CD14-positive monocyte (primary cell): Measurements from ENCODE around the gene OR5C1. TPM values are rescaled to one million over a fixed set of nuclear protein-coding genes. Genes with fewer than 3 reads are reported as not detected.

Experiments used
- DNase-seq, 3 donors: peaks; one replicate each; pipeline ENCODE4 v3.0.0-alpha.2; 2011 to 2022
- H2AFZ ChIP-seq: 2 replicates; pipeline ENCODE4 v1.6.0; 2012; ENCODE audit warnings: mild to moderate bottlenecking, low read depth, low read length, inconsistent platforms; ENCODE audit not compliant: insufficient read depth, poor library complexity, severe bottlenecking
- H3K27ac ChIP-seq, 2 donors: 1 replicate in 1 of 2; 2 replicates in 1 of 2; pipeline ENCODE4 v1.5.1; 2012 to 2013; ENCODE audit warnings: low read length in 2 of 2, control low read depth in 1 of 2, inconsistent platforms in 1 of 2, low read depth in 1 of 2, mild to moderate bottlenecking in 1 of 2
- H3K27me3 ChIP-seq, 2 donors: one replicate each; pipeline versions ENCODE4 v1.6.0 to v1.6.1; 2011 to 2013; ENCODE audit warnings: low read length in 2 of 2; ENCODE audit not compliant: control insufficient read depth in 2 of 2, insufficient read depth in 2 of 2
- H3K36me3 ChIP-seq, 2 donors: replicated peaks in 1 of 2; 1 replicate in 1 of 2; 2 replicates in 1 of 2; pipeline versions ENCODE4 v1.5.1 to v1.6.1; 2012 to 2013; ENCODE audit warnings: low read length in 2 of 2, control low read depth in 1 of 2, inconsistent platforms in 1 of 2, mild to moderate bottlenecking in 1 of 2; ENCODE audit not compliant: insufficient read depth in 2 of 2, control insufficient read depth in 1 of 2
- H3K4me1 ChIP-seq, 2 donors: 1 replicate in 1 of 2; 2 replicates in 1 of 2; pipeline versions ENCODE4 v1.5.1 to v1.6.1; 2012 to 2013; ENCODE audit warnings: low read length in 2 of 2, control low read depth in 1 of 2, inconsistent platforms in 1 of 2, mild to moderate bottlenecking in 1 of 2, moderate library complexity in 1 of 2; ENCODE audit not compliant: insufficient read depth in 2 of 2, control insufficient read depth in 1 of 2
- H3K4me2 ChIP-seq: replicated peaks from 2 replicates; pipeline ENCODE3; 2012; ENCODE audit warnings: low read length, moderate library complexity, mild to moderate bottlenecking; ENCODE audit not compliant: poor library complexity, severe bottlenecking; ENCODE audit errors: extremely low read depth
- H3K4me3 ChIP-seq, 3 experiments: fragments of 200-600 bp in 1 of 3; sonication (generic) in 1 of 3; replicated peaks in 1 of 3; 1 replicate in 2 of 3; 2 replicates in 1 of 3; pipeline ENCODE4 v1.5.1; 2011 to 2013; ENCODE audit warnings: low read length in 3 of 3, mild to moderate bottlenecking in 3 of 3, control low read depth in 2 of 3, low read depth in 2 of 3, inconsistent platforms in 1 of 3, moderate library complexity in 1 of 3
- H3K79me2 ChIP-seq: 2 replicates; pipeline ENCODE4 v1.6.0; 2012; ENCODE audit warnings: mild to moderate bottlenecking, control low read depth, inconsistent platforms, low read length, moderate library complexity; ENCODE audit not compliant: insufficient read depth
- H3K9ac ChIP-seq: 2 replicates; pipeline ENCODE4 v1.6.0; 2017; ENCODE audit warnings: low read length, mild to moderate bottlenecking; ENCODE audit not compliant: insufficient read depth, poor library complexity, severe bottlenecking
- H3K9me3 ChIP-seq, 2 donors: replicated peaks in 1 of 2; 1 replicate in 1 of 2; 2 replicates in 1 of 2; pipeline versions ENCODE4 v1.5.1 to v1.6.1; 2012 to 2013; ENCODE audit warnings: low read length in 2 of 2, control low read depth in 1 of 2; ENCODE audit not compliant: control insufficient read depth in 1 of 2, insufficient read depth in 1 of 2
- H4K20me1 ChIP-seq: 2 replicates; pipeline ENCODE4 v1.6.0; 2012; ENCODE audit warnings: mild to moderate bottlenecking, low read length, control low read depth, moderate library complexity; ENCODE audit not compliant: insufficient read depth
- H3K27ac Mint-ChIP-seq, 7 donors: one replicate each; pipeline ENCODE4 v1.8.0; 2020; ENCODE audit warnings: mild to moderate bottlenecking in 7 of 7, mixed read lengths in 7 of 7, moderate library complexity in 6 of 7, inconsistent platforms in 2 of 7
- H3K27me3 Mint-ChIP-seq, 3 donors: one replicate each; pipeline ENCODE4 v1.8.0; 2021 to 2022; ENCODE audit warnings: low read depth in 3 of 3, mild to moderate bottlenecking in 3 of 3, mixed read lengths in 3 of 3, moderate library complexity in 3 of 3, inconsistent platforms in 1 of 3
- H3K36me3 Mint-ChIP-seq, 2 donors: one replicate each; pipeline ENCODE4 v1.8.0; 2020; ENCODE audit warnings: mixed read lengths in 2 of 2, inconsistent platforms in 1 of 2, mild to moderate bottlenecking in 1 of 2
- H3K4me1 Mint-ChIP-seq: one replicate; pipeline ENCODE4 v1.8.0; 2020; ENCODE audit warnings: mild to moderate bottlenecking, mixed read lengths
- H3K4me3 Mint-ChIP-seq, 2 donors: one replicate each; pipeline ENCODE4 v1.8.0; 2020; ENCODE audit warnings: mild to moderate bottlenecking in 2 of 2, mixed read lengths in 2 of 2, moderate library complexity in 1 of 2
- H3K9me3 Mint-ChIP-seq, 7 donors: one replicate each; pipeline ENCODE4 v1.8.0; 2020 to 2022; ENCODE audit warnings: mixed read lengths in 7 of 7, mild to moderate bottlenecking in 6 of 7, moderate library complexity in 6 of 7, inconsistent platforms in 2 of 7
- WGBS: methylation state at CpG from one replicate; pipeline ENCODE4 v1.1.5; 2013; ENCODE audit warnings: missing lambda C conversion rate; ENCODE audit not compliant: insufficient coverage; 5-methylcytosine and 5-hydroxymethylcytosine counted together
- intact Hi-C, 2 donors: fragments of 100-400 bp; cut with micrococcal nuclease; formaldehyde crosslinking; loops; one replicate each; pipeline versions ENCODE4 v1.15.0 to v1.15.1; 2023
- polyA minus RNA-seq: library from RNA; depleted of rRNA, polyadenylated mRNA; stranded (reverse); fragments of >200 nt; gene quantifications from 2 replicates; pipeline ENCODE4 v1.2.3, GENCODE V29; 2012
- polyA plus RNA-seq, 3 donors: library from polyadenylated mRNA; depleted of rRNA in 1 of 3; unstranded in 2 of 3; stranded (reverse) in 1 of 3; fragments of 300-500 nt in 2 of 3; fragments of >200 nt in 1 of 3; fragmentation: Illumina TruSeq in 2 of 3; gene quantifications; 1 replicate in 2 of 3; 2 replicates in 1 of 3; pipeline ENCODE4 v1.2.3, GENCODE V29; 2012 to 2021
- total RNA-seq, 12 experiments: library from RNA in 1 of 12; stranded (reverse) in 1 of 12; fragments of 120-200 nt in 1 of 12; gene quantifications; one replicate each; pipeline ENCODE4 v1.2.4 and lab custom pipeline; 2013 to 2026; ENCODE audit warnings: mixed read lengths in 6 of 12, inconsistent platforms in 1 of 12
- TF ChIP-seq, protein P1 (sequence below): fragments of 200-600 bp; IDR thresholded peaks from one replicate; pipeline ENCODE4 v1.8.0; 2022; ENCODE audit warnings: antibody characterized with exemption, mild to moderate bottlenecking

OR5C1 gene
- total RNA-seq (2013) = not detected
- not detected for polyA plus RNA-seq
- polyA minus RNA-seq = not detected in 2 replicates
- 0 to 0.12 (median 0) reads per million in 11 experiments for total RNA-seq (lab: John Stamatoyannopoulos, UW)

DNA sequence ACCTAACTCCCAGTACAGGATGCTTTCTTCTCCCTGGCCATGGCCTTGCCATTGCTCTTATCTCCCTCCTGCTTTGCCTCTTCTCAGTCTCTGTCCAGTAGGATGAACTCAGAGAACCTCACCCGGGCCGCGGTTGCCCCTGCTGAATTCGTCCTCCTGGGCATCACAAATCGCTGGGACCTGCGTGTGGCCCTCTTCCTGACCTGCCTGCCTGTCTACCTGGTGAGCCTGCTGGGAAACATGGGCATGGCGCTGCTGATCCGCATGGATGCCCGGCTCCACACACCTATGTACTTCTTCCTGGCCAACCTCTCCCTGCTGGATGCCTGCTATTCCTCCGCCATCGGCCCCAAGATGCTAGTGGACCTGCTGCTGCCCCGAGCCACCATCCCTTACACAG, at the start of gene OR5C1:
Gene OR5C1, plus strand, starts transcription at position 103 of the 400 bp plus-strand sequence. Its CDS starts 0 bp downstream, at position 103.
- H3K36me3 ChIP-seq = no peaks in the 10 kb centered on the region
- Mint-ChIP-seq H3K4me1 (no peaks in the 10 kb centered on the region), H3K27ac (peak within 1 kb of the TSS in 1 of 7 donors; percentile 13), H3K27me3 (peaks cover 0 to 6% (median 2%) of the 10 kb centered on the region in 3 donors), H3K9me3 (peaks cover 0 to 4% (median 0%) of the 10 kb centered on the region in 7 donors), H3K36me3 (no peaks in the 10 kb centered on the region), H3K4me3 (no peak within 1 kb of the TSS)
- intact Hi-C loops = no loop called here
- H3K79me2 ChIP-seq = no peaks in the 10 kb centered on the region
- H3K9me3 ChIP-seq = no peaks in the 10 kb centered on the region
- 93% methylated on average over 12 of the region's 12 CpGs for WGBS
- no peaks in the 10 kb centered on the region for H3K27me3 ChIP-seq
- TF ChIP-seq, protein P1, sequence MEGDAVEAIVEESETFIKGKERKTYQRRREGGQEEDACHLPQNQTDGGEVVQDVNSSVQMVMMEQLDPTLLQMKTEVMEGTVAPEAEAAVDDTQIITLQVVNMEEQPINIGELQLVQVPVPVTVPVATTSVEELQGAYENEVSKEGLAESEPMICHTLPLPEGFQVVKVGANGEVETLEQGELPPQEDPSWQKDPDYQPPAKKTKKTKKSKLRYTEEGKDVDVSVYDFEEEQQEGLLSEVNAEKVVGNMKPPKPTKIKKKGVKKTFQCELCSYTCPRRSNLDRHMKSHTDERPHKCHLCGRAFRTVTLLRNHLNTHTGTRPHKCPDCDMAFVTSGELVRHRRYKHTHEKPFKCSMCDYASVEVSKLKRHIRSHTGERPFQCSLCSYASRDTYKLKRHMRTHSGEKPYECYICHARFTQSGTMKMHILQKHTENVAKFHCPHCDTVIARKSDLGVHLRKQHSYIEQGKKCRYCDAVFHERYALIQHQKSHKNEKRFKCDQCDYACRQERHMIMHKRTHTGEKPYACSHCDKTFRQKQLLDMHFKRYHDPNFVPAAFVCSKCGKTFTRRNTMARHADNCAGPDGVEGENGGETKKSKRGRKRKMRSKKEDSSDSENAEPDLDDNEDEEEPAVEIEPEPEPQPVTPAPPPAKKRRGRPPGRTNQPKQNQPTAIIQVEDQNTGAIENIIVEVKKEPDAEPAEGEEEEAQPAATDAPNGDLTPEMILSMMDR = no peak
- H3K4me1 ChIP-seq = no peaks in the 10 kb centered on the region
- DNase-seq = no peak
- no peak within 1 kb of the TSS for H3K27ac ChIP-seq
- H3K4me3 ChIP-seq = no peak within 1 kb of the TSS
- H2AFZ ChIP-seq = no peak within 1 kb of the TSS
- H4K20me1 ChIP-seq = no peaks in the 10 kb centered on the region
- H3K4me2 ChIP-seq = no peak within 1 kb of the TSS
- H3K9ac ChIP-seq = no peak within 1 kb of the TSS

DNA sequence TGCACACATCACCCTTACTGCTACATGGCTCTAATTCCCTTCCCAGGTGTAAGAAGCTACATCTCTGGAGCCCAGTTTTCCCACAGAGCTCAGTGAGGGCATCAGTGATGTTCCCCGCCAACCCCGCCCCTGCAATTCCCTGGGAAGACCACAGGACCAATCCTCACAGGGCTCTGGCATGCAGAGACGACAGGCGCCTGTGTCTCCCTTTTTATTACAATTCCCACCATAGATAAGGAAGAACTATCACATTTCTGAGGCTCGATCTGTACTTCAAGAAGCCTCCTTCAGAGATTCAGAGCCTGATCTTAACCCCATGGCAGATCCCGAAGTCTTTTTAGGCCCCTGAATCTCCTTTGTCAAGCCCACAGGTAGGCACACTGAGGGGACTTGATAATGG, 46.7 kb upstream of the OR5C1 start, which contains the start of gene OR1L6:
Gene OR1L6, plus strand, starts transcription at position 301 of the 400 bp plus-strand sequence. CDS start 7,545 bp downstream, outside the sequence.
- TF ChIP-seq, protein P1 = no peak
- Histone ChIP-seq H3K4me1 (no peaks in the 10 kb centered on the region), H4K20me1 (no peaks in the 10 kb centered on the region), H3K36me3 (no peaks in the 10 kb centered on the region), H3K27me3 (no peaks in the 10 kb centered on the region), H3K9me3 (peaks cover 0 to 3% of the 10 kb centered on the region in 2 donors), H3K79me2 (no peaks in the 10 kb centered on the region), H3K27ac (no peak within 1 kb of the TSS), H2AFZ (no peak within 1 kb of the TSS), H3K4me2 (no peak within 1 kb of the TSS), H3K4me3 (no peak within 1 kb of the TSS), H3K9ac (no peak within 1 kb of the TSS)
- WGBS = 75% methylated on average over 4 of the region's 6 CpGs
- intact Hi-C loops = no loop called here
- H3K27me3 Mint-ChIP-seq = peaks cover 0 to 2% (median 1%) of the 10 kb centered on the region in 3 donors
- no peaks in the 10 kb centered on the region for H3K36me3 Mint-ChIP-seq
- H3K27ac Mint-ChIP-seq = peak within 1 kb of the TSS in 1 of 7 donors; percentile 28
- DNase-seq = no peak
- H3K9me3 Mint-ChIP-seq = peaks cover 2 to 13% (median 6%) of the 10 kb centered on the region in 7 donors
- no peak within 1 kb of the TSS for H3K4me3 Mint-ChIP-seq
- no peaks in the 10 kb centered on the region for H3K4me1 Mint-ChIP-seq
